ENCODE results near the gene NFIC.
"Not testable (repeated sequence)": the region's sequence is repeated elsewhere in the genome, so short reads cannot be mapped to it uniquely, and the experiment has no call there.

Gene NFIC

GRCh38 chr19:3375221-3376090 is 9.1 kb downstream of the NFIC start:
- DNase-seq = peak; percentile 35

GRCh38 chr19:3376091-3376455 is 9.7 kb downstream of the NFIC start:
- not testable (repeated sequence) for DNase-seq

- DNase-seq = no peak
Observed at GRCh38 chr19:3378352-3379150, 12.2 kb downstream of the NFIC start.

GRCh38 chr19:3380829-3381228 is 14.4 kb downstream of the NFIC start:
- DNase-seq = no peak

- no peak for DNase-seq
Observed at GRCh38 chr19:3381701-3382372, 15.5 kb downstream of the NFIC start.

GRCh38 chr19:3382460-3383100 is 16.2 kb downstream of the NFIC start:
- DNase-seq = no peak

- no peak for DNase-seq
Observed at GRCh38 chr19:3383121-3383722, 16.8 kb downstream of the NFIC start.

GRCh38 chr19:3386447-3387234 is 20.3 kb downstream of the NFIC start:
- DNase-seq = no peak

GRCh38 chr19:3387645-3388589 is 21.5 kb downstream of the NFIC start:
- DNase-seq = peak; percentile 76

- DNase-seq = no peak
Observed at GRCh38 chr19:3389446-3389778, 23.0 kb downstream of the NFIC start.

- DNase-seq = no peak
Observed at GRCh38 chr19:3389876-3390371, 23.5 kb downstream of the NFIC start.

- not testable (repeated sequence) for DNase-seq
Observed at GRCh38 chr19:3391911-3392310, 25.5 kb downstream of the NFIC start.

- no peak for DNase-seq
Observed at GRCh38 chr19:3392480-3392879, 26.1 kb downstream of the NFIC start.

GRCh38 chr19:3396881-3397265 is 30.5 kb downstream of the NFIC start:
- no peak for DNase-seq

- DNase-seq = no peak
Observed at GRCh38 chr19:3397266-3398022, 31.1 kb downstream of the NFIC start.

- DNase-seq = no peak
Observed at GRCh38 chr19:3398114-3398899, 31.9 kb downstream of the NFIC start.

GRCh38 chr19:3398900-3399278 is 32.5 kb downstream of the NFIC start:
- no peak for DNase-seq

GRCh38 chr19:3399311-3399710 is 32.9 kb downstream of the NFIC start:
- not testable (repeated sequence) for DNase-seq
